Kidney epithelial cell (primary cell): ENCODE data around the gene LAG3. TPM values are rescaled to one million over a fixed set of nuclear protein-coding genes. Genes with fewer than 3 reads are reported as not detected.

ENCODE experiments used
- DNase-seq: peaks from one replicate; pipeline ENCODE4 v3.0.0-alpha.2; 2010; ENCODE audit warnings: low read depth
- H3K27me3 ChIP-seq: 2 replicates; pipeline ENCODE4 v1.6.0; 2011; ENCODE audit warnings: low read length; ENCODE audit not compliant: control insufficient read depth, insufficient read depth
- H3K36me3 ChIP-seq: 2 replicates; pipeline ENCODE4 v1.5.1; 2011; ENCODE audit warnings: low read length; ENCODE audit not compliant: control insufficient read depth, insufficient read depth
- H3K4me3 ChIP-seq: 2 replicates; pipeline ENCODE4 v1.5.1; 2011; ENCODE audit warnings: low read depth, mild to moderate bottlenecking, control low read depth, low read length
- CTCF ChIP-seq: IDR thresholded peaks from 2 replicates; pipeline ENCODE4 v1.5.1; 2011; ENCODE audit warnings: mild to moderate bottlenecking, moderate library complexity, low read length, control low read depth, inconsistent platforms; ENCODE audit not compliant: insufficient read depth, poor library complexity, severe bottlenecking
- total RNA-seq: library from RNA; depleted of rRNA; stranded (reverse); fragments of >200 nt; gene quantifications from 2 replicates; pipeline ENCODE4 v1.2.3, GENCODE V29; 2015

LAG3 gene
- total RNA-seq, 1 donor from 2014 or later: not detected

- Histone ChIP-seq H3K4me3 (no peak overlapping the region), H3K36me3 (no peaks in the 10 kb centered on the region), H3K27me3 (peaks cover 27% of the 10 kb centered on the region)
- DNase-seq: no peak
- TF ChIP-seq CTCF: no peak
Observed at GRCh38 chr12:6818645-6819044, 46.3 kb downstream of the LAG3 start.

DNA sequence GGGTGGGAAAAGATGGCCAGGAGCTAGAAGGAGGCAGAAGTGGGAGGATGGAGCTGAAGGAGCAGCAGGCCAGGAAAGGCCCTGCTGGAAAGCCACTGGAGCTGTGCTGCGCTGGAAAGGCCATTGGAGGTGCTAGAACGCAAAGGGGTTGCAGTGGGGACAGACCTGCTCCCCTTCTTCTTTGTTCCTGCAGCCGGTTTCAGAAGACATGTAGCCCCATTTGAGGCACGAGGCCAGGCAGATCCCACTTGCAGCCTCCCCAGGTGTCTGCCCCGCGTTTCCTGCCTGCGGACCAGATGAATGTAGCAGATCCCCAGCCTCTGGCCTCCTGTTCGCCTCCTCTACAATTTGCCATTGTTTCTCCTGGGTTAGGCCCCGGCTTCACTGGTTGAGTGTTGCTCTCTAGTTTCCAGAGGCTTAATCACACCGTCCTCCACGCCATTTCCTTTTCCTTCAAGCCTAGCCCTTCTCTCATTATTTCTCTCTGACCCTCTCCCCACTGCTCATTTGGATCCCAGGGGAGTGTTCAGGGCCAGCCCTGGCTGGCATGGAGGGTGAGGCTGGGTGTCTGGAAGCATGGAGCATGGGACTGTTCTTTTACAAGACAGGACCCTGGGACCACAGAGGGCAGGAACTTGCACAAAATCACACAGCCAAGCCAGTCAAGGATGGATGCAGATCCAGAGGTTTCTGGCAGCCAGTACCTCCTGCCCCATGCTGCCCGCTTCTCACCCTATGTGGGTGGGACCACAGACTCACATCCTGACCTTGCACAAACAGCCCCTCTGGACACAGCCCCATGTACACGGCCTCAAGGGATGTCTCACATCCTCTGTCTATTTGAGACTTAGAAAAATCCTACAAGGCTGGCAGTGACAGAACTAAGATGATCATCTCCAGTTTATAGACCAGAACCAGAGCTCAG, 47.0 kb downstream of the LAG3 start:
- no peak for TF ChIP-seq CTCF
- H3K4me3 ChIP-seq: no peak overlapping the region
- H3K27me3 ChIP-seq: peaks cover 26% of the 10 kb centered on the region
- DNase-seq: no peak
- H3K36me3 ChIP-seq: no peaks in the 10 kb centered on the region

DNA sequence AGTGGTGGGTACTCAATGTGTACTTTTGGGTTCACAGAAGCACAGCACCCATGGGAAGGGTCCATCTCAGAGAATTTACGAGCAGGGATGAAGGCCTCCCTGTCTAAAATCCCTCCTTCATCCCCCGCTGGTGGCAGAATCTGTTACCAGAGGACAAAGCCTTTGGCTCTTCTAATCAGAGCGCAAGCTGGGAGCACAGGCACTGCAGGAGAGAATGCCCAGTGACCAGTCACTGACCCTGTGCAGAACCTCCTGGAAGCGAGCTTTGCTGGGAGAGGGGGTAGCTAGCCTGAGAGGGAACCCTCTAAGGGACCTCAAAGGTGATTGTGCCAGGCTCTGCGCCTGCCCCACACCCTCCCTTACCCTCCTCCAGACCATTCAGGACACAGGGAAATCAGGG, 47.8 kb downstream of the LAG3 start:
- DNase-seq: no peak
- TF ChIP-seq CTCF: no peak
- H3K27me3 ChIP-seq: peaks cover 22% of the 10 kb centered on the region
- H3K36me3 ChIP-seq: no peaks in the 10 kb centered on the region
- H3K4me3 ChIP-seq: no peak overlapping the region

GRCh38 chr12:6821591-6822425, 49.5 kb downstream of the LAG3 start, which contains the start of gene GPR162:
GPR162 (plus strand) TSS chr12:6821821; CDS start chr12:6823899, 2,078 bp downstream.
- no peak for DNase-seq
- TF ChIP-seq CTCF: no peak
- Histone ChIP-seq H3K36me3 (no peaks in the 10 kb centered on the region), H3K4me3 (peak within 1 kb of the TSS; percentile 45), H3K27me3 (peaks cover 22% of the 10 kb centered on the region)

DNA sequence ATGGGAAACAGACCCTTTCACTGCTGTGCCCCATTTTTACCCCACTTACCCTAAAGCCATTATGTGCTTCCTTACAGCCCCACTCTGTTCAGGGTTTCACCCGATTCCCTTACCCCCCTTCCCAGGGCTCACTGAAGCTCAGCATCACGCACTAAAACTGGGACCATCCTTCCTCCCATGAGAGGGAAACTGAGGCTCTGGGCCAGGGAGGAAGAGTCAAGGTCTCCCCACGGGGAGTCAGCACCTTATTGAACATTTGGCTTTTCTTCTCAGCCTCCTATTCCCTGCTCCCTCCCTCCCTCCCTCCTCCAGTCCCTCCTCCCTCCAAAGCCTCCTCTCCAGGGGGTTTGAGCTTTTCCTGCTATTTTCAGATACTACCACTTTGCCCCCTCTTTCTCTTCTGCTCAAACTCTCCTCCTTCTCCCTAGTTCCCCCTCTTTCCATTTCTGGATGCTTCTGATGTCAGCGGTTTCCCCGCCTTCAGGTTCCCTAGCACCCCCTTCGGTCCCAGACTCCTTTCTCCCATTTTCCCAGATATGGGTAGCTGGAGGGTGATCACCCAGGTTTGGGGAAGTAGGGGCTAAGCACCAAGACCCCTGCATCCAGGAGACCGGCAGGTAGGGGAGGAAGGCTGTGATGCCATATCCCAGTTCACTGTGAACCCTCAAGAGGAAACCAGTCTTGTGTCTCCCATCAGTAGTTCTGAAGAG, 50.3 kb downstream of the LAG3 start:
- H3K27me3 ChIP-seq: peaks cover 22% of the 10 kb centered on the region
- no peak overlapping the region for H3K4me3 ChIP-seq
- no peaks in the 10 kb centered on the region for H3K36me3 ChIP-seq
- TF ChIP-seq CTCF: no peak
- no peak for DNase-seq
